ENCODE results near the gene RAB6A.

The RAB6A gene

DNA sequence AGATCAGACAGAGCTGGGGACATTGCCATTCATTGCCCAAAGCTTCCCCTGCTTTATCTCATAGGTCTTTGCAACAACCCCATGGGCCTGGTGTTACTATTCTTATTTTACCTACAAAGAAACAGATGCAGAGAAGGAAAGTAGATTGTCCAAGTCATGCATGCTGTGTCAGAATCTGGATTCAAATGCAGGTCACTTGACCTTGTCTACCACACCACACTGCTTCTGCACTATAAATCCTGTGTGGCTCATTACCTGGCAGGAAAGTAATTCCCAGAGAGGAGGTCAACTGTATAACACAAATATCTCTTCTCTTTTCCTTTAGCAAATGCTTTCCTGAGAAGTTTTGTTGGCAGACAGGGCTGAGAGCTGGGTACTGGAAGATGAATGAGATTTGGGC, 96.0 kb downstream of the RAB6A start:
- Histone ChIP-seq H3F3A (ENCODE audit: insufficient read depth, low read length) (no peaks in the 10 kb centered on the region), H3K4me2 (ENCODE audit: low read depth, low read length) (no peak overlapping the region), H3K27ac (ENCODE audit: low read length) (no peak overlapping the region), H4K20me1 (ENCODE audit: insufficient read depth, low read length) (no peaks in the 10 kb centered on the region), H3K9me3 (replicated peaks; ENCODE audit: insufficient read depth, low read length) (no peaks in the 10 kb centered on the region), H3K27me3 (replicated peaks; ENCODE audit: insufficient read depth, low read length) (no peaks in the 10 kb centered on the region), H3K36me3 (replicated peaks; ENCODE audit: insufficient read depth, low read length) (no peaks in the 10 kb centered on the region), H3K4me1 (ENCODE audit: low read length) (no peaks in the 10 kb centered on the region), H3K79me2 (ENCODE audit: low read length) (no peaks in the 10 kb centered on the region), H2AFZ (ENCODE audit: low read length) (no peak overlapping the region), H3K4me3 (ENCODE audit: low read length) (no peak overlapping the region), H3K9me2 (replicated peaks; ENCODE audit: insufficient read depth, low read length) (no peaks in the 10 kb centered on the region), H3K9ac (ENCODE audit: low read length) (no peak overlapping the region)
- DNase-seq, result no peak
- TF ChIP-seq EZH2 (optimal IDR thresholded peaks at IDR 0.05; ENCODE audit: low read depth, low read length), result no peak
- TF ChIP-seq, protein P1, sequence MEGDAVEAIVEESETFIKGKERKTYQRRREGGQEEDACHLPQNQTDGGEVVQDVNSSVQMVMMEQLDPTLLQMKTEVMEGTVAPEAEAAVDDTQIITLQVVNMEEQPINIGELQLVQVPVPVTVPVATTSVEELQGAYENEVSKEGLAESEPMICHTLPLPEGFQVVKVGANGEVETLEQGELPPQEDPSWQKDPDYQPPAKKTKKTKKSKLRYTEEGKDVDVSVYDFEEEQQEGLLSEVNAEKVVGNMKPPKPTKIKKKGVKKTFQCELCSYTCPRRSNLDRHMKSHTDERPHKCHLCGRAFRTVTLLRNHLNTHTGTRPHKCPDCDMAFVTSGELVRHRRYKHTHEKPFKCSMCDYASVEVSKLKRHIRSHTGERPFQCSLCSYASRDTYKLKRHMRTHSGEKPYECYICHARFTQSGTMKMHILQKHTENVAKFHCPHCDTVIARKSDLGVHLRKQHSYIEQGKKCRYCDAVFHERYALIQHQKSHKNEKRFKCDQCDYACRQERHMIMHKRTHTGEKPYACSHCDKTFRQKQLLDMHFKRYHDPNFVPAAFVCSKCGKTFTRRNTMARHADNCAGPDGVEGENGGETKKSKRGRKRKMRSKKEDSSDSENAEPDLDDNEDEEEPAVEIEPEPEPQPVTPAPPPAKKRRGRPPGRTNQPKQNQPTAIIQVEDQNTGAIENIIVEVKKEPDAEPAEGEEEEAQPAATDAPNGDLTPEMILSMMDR (IDR thresholded peaks at IDR 0.05; ENCODE audit: low read length), result no peak
- TF ChIP-seq EZH2phosphoT487 (IDR thresholded peaks at IDR 0.05; ENCODE audit: low read length), result no peak

DNA sequence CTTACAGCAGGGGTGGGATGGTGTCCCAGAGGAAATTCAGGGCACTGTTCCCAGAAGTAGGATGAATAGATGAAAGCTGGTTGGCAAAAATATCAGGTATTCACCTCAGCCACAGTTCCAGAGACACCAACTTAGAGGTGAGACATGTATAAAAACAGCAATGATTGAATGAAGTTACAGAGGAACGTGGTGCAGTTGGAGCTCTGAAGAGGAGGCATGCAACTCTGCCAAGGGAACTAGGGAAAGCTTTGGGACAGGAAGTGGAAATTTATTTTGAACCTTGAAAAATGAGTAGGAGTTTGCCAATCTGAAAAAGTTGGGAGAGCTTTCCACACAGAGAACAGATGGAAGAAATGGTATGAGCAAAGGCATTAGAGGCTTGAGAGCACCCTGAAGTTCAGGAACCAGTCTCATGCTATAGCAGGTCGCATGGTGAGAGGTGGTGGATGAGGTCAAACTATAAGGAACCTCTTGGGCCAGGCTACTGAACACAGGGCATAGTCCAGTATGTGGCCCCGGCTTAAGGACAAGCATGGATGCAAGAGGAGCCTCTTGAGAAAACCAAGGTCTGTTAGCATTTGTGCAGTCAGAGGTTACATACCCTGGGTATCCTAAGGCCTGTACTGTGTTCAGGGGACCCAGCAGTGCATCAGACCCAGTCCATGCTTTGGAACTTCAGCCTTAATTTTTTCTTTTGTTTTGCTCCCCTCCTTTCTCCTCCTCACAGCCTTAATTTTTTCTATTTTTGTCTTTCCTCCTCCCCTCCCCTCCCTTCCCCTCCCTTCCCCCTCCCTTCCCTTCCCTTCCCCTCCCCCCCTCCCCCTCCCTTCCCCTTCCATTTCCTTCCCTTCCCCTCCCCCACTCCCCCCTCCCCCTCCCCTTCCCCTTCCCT, 97.0 kb downstream of the RAB6A start:
- H3K4me2 ChIP-seq (ENCODE audit: low read depth, low read length), result no peak overlapping the region
- H3F3A ChIP-seq (ENCODE audit: insufficient read depth, low read length), result no peaks in the 10 kb centered on the region
- no peaks in the 10 kb centered on the region for H3K36me3 ChIP-seq (replicated peaks; ENCODE audit: insufficient read depth, low read length)
- H3K27me3 ChIP-seq (replicated peaks; ENCODE audit: insufficient read depth, low read length), result no peaks in the 10 kb centered on the region
- no peak overlapping the region for H3K27ac ChIP-seq (ENCODE audit: low read length)
- no peak overlapping the region for H3K4me3 ChIP-seq (ENCODE audit: low read length)
- no peak overlapping the region for H2AFZ ChIP-seq (ENCODE audit: low read length)
- no peaks in the 10 kb centered on the region for H3K9me2 ChIP-seq (replicated peaks; ENCODE audit: insufficient read depth, low read length)
- no peak for DNase-seq
- TF ChIP-seq, protein P1 (IDR thresholded peaks at IDR 0.05; ENCODE audit: low read length), result no peak
- TF ChIP-seq EZH2 (optimal IDR thresholded peaks at IDR 0.05; ENCODE audit: low read depth, low read length) (no peak), EZH2phosphoT487 (IDR thresholded peaks at IDR 0.05; ENCODE audit: low read length) (no peak)
- H3K4me1 ChIP-seq (ENCODE audit: low read length), result no peaks in the 10 kb centered on the region
- H4K20me1 ChIP-seq (ENCODE audit: insufficient read depth, low read length), result no peaks in the 10 kb centered on the region
- H3K79me2 ChIP-seq (ENCODE audit: low read length), result no peaks in the 10 kb centered on the region
- no peaks in the 10 kb centered on the region for H3K9me3 ChIP-seq (replicated peaks; ENCODE audit: insufficient read depth, low read length)
- no peak overlapping the region for H3K9ac ChIP-seq (ENCODE audit: low read length)

DNA sequence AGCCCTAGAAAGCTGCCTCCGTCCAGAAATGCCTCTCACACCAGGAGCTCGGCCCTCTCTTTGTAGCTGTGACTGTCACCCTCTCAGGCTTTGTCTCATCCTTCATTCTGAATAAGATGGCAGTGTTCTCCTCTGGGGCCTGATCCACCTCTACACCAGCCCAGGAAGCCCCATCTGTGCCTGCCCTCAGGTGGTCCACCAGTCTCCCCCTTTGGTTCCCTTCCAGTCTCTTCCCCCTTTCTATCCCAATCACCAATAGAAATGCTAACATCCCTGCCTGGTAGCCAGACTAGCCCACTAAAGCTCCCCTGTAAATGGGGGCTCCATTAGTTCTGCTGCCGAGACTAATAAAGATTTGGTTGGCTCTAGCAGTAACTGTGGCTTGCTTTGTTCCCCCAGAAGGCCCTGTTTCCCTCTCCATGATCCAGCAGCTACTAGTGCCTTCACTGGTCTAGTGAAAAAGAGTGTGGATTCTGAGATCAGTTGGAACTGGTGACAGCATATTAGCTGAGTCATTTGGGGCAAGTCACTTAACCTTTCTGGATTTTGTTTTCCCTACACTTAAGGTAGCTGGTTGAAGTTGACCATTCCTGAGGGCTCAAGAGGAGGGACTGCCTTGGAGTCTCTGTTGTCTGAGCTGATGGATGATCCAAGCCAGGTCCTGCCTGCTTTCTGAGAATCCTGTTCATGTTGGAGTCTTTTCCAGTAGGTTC, 98.3 kb downstream of the RAB6A start:
- H3K4me3 ChIP-seq (ENCODE audit: low read length), result no peak overlapping the region
- no peak overlapping the region for H3K4me2 ChIP-seq (ENCODE audit: low read depth, low read length)
- H3K79me2 ChIP-seq (ENCODE audit: low read length), result no peaks in the 10 kb centered on the region
- no peak overlapping the region for H3K9ac ChIP-seq (ENCODE audit: low read length)
- H3K27ac ChIP-seq (ENCODE audit: low read length), result no peak overlapping the region
- DNase-seq, result no peak
- no peaks in the 10 kb centered on the region for H3K4me1 ChIP-seq (ENCODE audit: low read length)
- H3K27me3 ChIP-seq (replicated peaks; ENCODE audit: insufficient read depth, low read length), result no peaks in the 10 kb centered on the region
- H3K9me2 ChIP-seq (replicated peaks; ENCODE audit: insufficient read depth, low read length), result no peaks in the 10 kb centered on the region
- H3K9me3 ChIP-seq (replicated peaks; ENCODE audit: insufficient read depth, low read length), result no peaks in the 10 kb centered on the region
- no peaks in the 10 kb centered on the region for H3F3A ChIP-seq (ENCODE audit: insufficient read depth, low read length)
- H3K36me3 ChIP-seq (replicated peaks; ENCODE audit: insufficient read depth, low read length), result no peaks in the 10 kb centered on the region
- TF ChIP-seq EZH2phosphoT487 (IDR thresholded peaks at IDR 0.05; ENCODE audit: low read length), result no peak
- TF ChIP-seq EZH2 (optimal IDR thresholded peaks at IDR 0.05; ENCODE audit: low read depth, low read length), result no peak
- TF ChIP-seq, protein P1 (IDR thresholded peaks at IDR 0.05; ENCODE audit: low read length), result no peak
- H2AFZ ChIP-seq (ENCODE audit: low read length), result no peak overlapping the region
- H4K20me1 ChIP-seq (ENCODE audit: insufficient read depth, low read length), result no peaks in the 10 kb centered on the region

All from MM.1S (cell line).